ENCODE data around the gene GRM8.

The GRM8 gene

GRCh38 chr7:127135871-127136485 lies 116.8 kb downstream of the GRM8 start:
- Histone ChIP-seq H3K27ac (no peak overlapping the region), H3K4me3 (no peak overlapping the region)
- DNase-seq (ENCODE audit: low spot score) = no peak
- no peak for TF ChIP-seq CTCF (IDR thresholded peaks at IDR 0.05)

GRCh38 chr7:127123220-127123619 lies 129.5 kb downstream of the GRM8 start:
- TF ChIP-seq CTCF (IDR thresholded peaks at IDR 0.05) = no peak

GRCh38 chr7:127119517-127119916 lies 133.2 kb downstream of the GRM8 start:
- no peak overlapping the region for H3K27ac ChIP-seq
- no peak for DNase-seq (ENCODE audit: low spot score)
- TF ChIP-seq CTCF (IDR thresholded peaks at IDR 0.05) = no peak

More at GRCh38 chr7:127123220-127123619, 129.5 kb downstream of the GRM8 start:
- Histone ChIP-seq H3K4me3 (no peak overlapping the region), H3K27ac (no peak overlapping the region)
- DNase-seq (ENCODE audit: low spot score) = no peak

GRCh38 chr7:127114742-127115265 lies 137.9 kb downstream of the GRM8 start:
- Histone ChIP-seq H3K27ac (no peak overlapping the region), H3K4me3 (no peak overlapping the region)
- DNase-seq (ENCODE audit: low spot score) = no peak
- no peak for TF ChIP-seq CTCF (IDR thresholded peaks at IDR 0.05)

More at GRCh38 chr7:127119517-127119916, 133.2 kb downstream of the GRM8 start:
- H3K4me3 ChIP-seq = no peak overlapping the region

- TF ChIP-seq CTCF (IDR thresholded peaks at IDR 0.05) = no peak
- Histone ChIP-seq H3K27ac (no peak overlapping the region), H3K4me3 (no peak overlapping the region)
- no peak for DNase-seq (ENCODE audit: low spot score)
These were observed 145.1 kb downstream of the GRM8 start for GRCh38 chr7:127107601-127108007.

- no peak overlapping the region for H3K4me3 ChIP-seq
- no peak for DNase-seq (ENCODE audit: low spot score)
- TF ChIP-seq CTCF (IDR thresholded peaks at IDR 0.05) = no peak
- H3K27ac ChIP-seq = no peak overlapping the region
These were observed 159.4 kb downstream of the GRM8 start for GRCh38 chr7:127093340-127093739.

GRCh38 chr7:127091620-127092019 lies 161.1 kb downstream of the GRM8 start:
- H3K4me3 ChIP-seq = no peak overlapping the region
- DNase-seq (ENCODE audit: low spot score) = no peak
- H3K27ac ChIP-seq = no peak overlapping the region
- TF ChIP-seq CTCF (IDR thresholded peaks at IDR 0.05) = no peak

Measured in coronary artery (tissue), 2 donors.